Measurements from ENCODE around the gene FAM200C.

DNA sequence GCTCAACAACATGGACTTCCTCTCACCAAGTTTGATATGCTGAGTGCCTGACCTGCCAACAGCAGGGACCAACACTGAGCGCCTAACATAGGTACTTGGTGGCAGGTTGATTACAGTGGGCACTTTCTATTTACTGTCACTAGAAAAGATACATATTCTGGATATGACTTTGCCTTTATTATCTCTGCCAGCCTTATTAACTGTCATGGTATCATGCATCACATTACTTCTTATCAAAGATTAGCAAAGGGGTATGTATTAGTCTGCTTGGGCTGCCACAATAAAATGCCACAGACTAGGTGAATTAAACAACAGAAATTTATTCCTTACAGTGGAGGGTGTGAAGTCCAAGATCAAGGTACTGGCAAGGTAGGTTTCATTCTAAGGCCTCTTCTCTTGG is 15.2 kb downstream of the FAM200C start:
- TF ChIP-seq CTCF (conservative IDR thresholded peaks at IDR 0.05 in 1 of 2, IDR thresholded peaks at IDR 0.05 in 1 of 2; ENCODE audit: extremely low read depth in 1 of 2, insufficient read depth in 1 of 2, low read depth in 1 of 2, low read length in 2 of 2) (no peak), EZH2 (IDR thresholded peaks at IDR 0.05; ENCODE audit: borderline replicate concordance, low read length) (no peak)
